GM18951 (cell line): ENCODE results near the gene BRD4.
A peak's percentile ranks its signal among the peaks of the same experiment; 100 is the strongest.

Experiments used
- POLR2A ChIP-seq: IDR thresholded peaks from 4 replicates; pipeline ENCODE4 v1.6.1; 2011; ENCODE audit warnings: mild to moderate bottlenecking; ENCODE audit not compliant: insufficient read length, insufficient read depth; ENCODE audit errors: extremely low read depth
- in situ Hi-C: fragments of 300-500 bp; cut with MboI; formaldehyde crosslinking; loops from one replicate; pipeline ENCODE4 v1.12.0; 2022; ENCODE audit warnings: low sequenced_read_pairs, mixed read lengths, inconsistent platforms; ENCODE audit not compliant: unreplicated experiment

Gene BRD4

GRCh38 chr19:15332311-15332996 is at the start of gene BRD4:
Gene BRD4, minus strand, starts transcription at chr19:15332539. Its CDS starts 59,440 bp downstream, at chr19:15273099.
- in situ Hi-C loops, result no loop called here
- peak; percentile 66 for TF ChIP-seq POLR2A

GRCh38 chr19:15381864-15382263 is 49.5 kb upstream of the BRD4 start:
- in situ Hi-C loops, result no loop called here
- TF ChIP-seq POLR2A, result no peak

DNA sequence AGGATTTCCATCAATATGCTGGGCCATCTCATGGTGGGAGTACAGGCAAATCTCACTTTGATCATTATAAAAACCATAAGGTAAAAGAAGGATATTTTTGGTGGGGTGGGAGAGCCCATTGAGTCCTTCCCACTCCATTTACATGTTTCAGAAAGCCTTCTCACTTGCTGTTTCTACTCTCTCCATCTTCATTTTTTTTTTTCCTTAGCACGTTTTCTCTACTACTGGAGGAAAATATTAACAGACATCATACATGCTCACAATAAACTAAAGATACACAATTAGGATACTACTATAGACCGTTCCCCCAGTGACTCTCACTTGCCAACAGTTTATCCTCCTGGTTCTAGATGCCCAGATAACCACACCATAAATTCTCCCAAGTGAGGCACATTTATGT is 49.1 kb upstream of the BRD4 start:
- TF ChIP-seq POLR2A, result no peak
- in situ Hi-C loops, result no loop called here

DNA sequence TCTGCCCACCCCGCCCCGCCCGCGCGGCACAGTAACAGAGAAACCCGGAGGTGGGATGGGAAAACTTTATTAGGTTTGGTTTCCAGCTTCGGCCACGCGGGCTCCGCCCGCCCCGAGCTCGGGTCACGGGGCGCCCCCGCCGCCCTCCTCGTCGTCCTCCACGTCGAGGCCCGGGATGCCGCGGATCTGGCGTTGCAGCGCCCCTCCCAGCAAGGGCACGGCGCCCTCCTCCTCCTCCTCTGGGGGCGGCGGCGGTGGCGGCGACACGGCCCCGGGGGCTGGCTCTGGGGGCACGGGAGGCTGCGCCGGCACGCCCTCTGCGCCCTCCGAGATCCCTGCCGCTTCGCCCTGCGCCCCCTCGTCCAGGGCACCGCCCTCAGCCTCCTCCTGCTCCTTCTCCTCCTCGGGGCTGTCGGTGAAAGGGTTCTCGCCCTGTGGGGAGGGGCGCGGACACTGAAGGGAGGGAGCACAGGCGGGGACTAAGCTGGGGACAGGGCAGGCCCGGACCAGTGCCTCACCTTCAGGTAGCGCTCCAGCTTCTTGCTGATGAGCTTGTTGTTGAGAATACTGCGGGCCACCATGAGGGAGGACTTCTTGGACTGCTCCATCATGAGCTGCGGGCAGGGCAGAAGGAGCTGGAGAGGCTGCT is 47.8 kb upstream of the BRD4 start:
- no peak for TF ChIP-seq POLR2A
- in situ Hi-C loops, result no loop called here

- in situ Hi-C loops, result no loop called here
These were observed 47.0 kb upstream of the BRD4 start, which contains the start of gene AKAP8 for GRCh38 chr19:15379083-15379998. Gene AKAP8, minus strand, starts transcription at chr19:15379787. Its CDS starts 56 bp downstream, at chr19:15379731.

GRCh38 chr19:15378534-15379082 is 46.3 kb upstream of the BRD4 start:
- in situ Hi-C loops, result no loop called here

More at GRCh38 chr19:15379083-15379998, 47.0 kb upstream of the BRD4 start, which contains the start of gene AKAP8:
- TF ChIP-seq POLR2A, result peak; percentile 74

GRCh38 chr19:15374796-15375440 is 42.6 kb upstream of the BRD4 start:
- in situ Hi-C loops, result no loop called here
- TF ChIP-seq POLR2A, result no peak

More at GRCh38 chr19:15378534-15379082, 46.3 kb upstream of the BRD4 start:
- peak; percentile 36 for TF ChIP-seq POLR2A

- TF ChIP-seq POLR2A, result no peak
- in situ Hi-C loops, result no loop called here
These were observed 41.8 kb upstream of the BRD4 start for GRCh38 chr19:15374105-15374651.

DNA sequence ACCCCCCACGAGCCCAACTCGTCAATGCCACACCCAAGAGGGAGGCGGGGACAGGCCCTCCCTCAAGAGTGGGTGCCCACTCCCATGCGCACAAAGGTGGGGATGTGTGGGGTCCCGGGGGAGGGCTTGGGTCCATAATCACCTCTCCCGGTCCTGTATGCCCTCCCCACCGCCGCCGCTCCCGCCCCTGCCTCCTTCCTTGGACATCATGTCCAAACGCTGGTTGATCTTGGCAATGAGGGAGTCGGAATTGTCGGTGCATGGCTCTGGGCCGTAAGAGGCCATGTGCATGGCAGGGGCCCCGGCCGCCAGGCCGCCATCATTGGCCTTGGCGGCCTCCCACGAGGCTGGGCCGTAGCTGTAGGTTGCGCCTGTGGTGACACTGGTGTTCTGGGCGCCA is 41.3 kb upstream of the BRD4 start:
- no peak for TF ChIP-seq POLR2A
- in situ Hi-C loops, result no loop called here

- in situ Hi-C loops, result no loop called here
- TF ChIP-seq POLR2A, result no peak
These were observed 40.6 kb upstream of the BRD4 start for GRCh38 chr19:15372891-15373301.

- in situ Hi-C loops, result no loop called here
- no peak for TF ChIP-seq POLR2A
These were observed 40.1 kb upstream of the BRD4 start for GRCh38 chr19:15372470-15372869.

DNA sequence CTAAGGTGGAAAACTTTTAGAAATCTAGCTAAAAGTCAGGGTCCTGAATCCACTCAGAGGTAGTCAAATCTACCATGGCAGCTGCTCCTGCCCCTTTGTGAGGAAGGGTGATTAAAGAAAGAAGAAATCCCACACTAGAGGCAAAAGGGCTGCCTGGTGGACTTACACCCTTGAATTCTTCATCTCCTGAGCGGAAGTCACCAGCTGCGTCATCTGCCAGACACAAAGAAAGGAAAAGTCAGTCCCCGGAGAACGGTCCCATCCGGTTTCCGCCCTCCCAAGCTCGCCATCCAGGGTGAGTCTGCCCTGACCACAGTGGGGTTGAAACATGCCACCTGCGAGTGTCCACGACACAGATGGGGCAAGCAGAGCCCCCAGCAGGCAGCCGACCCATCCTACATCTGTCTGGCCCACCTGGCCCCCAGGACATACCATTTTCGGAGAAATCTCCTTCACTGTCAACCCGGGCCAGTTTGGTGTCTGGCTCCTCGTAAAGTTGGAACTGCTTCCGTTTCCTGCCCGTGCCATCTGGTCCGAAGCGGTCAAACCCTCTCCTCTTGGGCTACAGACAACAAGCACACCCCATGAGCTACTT is 39.5 kb upstream of the BRD4 start:
- in situ Hi-C loops, result no loop called here
- no peak for TF ChIP-seq POLR2A
